ENCODE results near the gene MSH5.

DNA sequence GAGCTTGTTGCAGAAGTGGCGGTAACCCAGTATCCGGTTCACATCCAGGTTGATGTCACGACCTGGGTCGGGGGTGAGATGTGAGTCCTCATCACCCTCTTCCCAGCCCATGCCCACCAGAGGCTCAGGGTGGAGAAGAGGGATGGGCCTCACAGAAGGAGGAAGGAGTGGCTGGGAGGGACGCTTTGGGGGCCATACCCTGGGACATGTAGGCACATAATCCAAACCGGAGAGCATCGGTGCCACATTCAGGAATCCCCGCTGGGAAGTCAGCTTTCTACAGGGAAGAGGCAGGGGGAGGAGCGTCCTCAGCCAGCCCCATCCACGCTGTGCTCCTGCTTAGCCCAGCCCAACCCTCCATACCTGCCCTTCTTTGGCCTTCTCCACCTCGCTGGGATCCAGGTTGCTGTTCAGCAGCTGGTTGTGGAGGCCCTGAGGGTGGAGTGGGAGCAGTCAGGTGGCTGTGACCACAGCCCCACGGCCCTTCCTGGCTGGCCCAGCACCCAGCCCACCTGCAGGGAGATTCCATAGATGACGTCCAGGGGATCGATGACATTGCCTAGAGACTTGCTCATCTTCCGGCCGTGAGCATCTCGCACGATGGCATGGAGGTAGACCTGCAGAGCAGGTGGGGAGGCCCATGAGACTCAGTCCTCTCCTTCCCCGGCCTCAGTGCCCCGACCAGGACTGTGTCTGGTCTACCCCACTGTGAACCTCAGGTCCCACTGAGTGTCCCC, 40.9 kb downstream of the MSH5 start:
- TF ChIP-seq, protein P1, sequence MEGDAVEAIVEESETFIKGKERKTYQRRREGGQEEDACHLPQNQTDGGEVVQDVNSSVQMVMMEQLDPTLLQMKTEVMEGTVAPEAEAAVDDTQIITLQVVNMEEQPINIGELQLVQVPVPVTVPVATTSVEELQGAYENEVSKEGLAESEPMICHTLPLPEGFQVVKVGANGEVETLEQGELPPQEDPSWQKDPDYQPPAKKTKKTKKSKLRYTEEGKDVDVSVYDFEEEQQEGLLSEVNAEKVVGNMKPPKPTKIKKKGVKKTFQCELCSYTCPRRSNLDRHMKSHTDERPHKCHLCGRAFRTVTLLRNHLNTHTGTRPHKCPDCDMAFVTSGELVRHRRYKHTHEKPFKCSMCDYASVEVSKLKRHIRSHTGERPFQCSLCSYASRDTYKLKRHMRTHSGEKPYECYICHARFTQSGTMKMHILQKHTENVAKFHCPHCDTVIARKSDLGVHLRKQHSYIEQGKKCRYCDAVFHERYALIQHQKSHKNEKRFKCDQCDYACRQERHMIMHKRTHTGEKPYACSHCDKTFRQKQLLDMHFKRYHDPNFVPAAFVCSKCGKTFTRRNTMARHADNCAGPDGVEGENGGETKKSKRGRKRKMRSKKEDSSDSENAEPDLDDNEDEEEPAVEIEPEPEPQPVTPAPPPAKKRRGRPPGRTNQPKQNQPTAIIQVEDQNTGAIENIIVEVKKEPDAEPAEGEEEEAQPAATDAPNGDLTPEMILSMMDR (conservative IDR thresholded peaks at IDR 0.05), result no peak
- no peak for TF ChIP-seq ZFX (IDR thresholded peaks at IDR 0.05)

All from C4-2B (cell line).